ENCODE data around the gene ELL2. TPM values are rescaled to one million over a fixed set of nuclear protein-coding genes. Genes with fewer than 3 reads are reported as not detected.

The ELL2 gene
- total and polyA plus RNA-seq, 2 donors (not counting 1 experiment from before 2014, with no cell fraction given) = 68.5 to 121 TPM

DNA sequence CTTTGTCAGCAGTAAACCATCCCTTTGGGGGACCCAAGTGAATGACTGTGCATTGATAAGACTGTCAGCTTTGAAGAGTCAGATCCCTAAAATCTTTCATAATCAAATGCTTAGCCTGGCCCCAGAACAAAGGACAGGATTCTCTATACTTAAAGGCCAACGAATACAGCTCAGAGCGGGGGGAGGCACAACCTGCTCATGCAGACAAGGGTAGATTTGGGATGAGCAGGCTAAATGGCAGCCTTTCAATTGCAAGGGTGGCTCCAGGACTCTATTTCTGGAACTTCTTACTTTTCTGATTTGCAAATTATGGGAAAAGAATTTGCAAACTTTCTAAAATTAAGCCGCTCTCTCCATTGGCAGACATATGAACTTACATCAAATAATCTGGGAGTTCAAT is 66.4 kb downstream of the ELL2 start:
- no peak overlapping the region for H3K4me2 ChIP-seq (ENCODE audit: extremely low read depth, insufficient read depth, low read length)
- no peak overlapping the region for H3K27ac ChIP-seq (ENCODE audit: insufficient read depth, low read length)
- H3K4me1 ChIP-seq (ENCODE audit: control insufficient read depth, extremely low read depth, insufficient read depth, low read length) = no peaks in the 10 kb centered on the region
- no peaks in the 10 kb centered on the region for H3K9me3 ChIP-seq (ENCODE audit: control insufficient read depth, insufficient read depth, low read depth, low read length)
- H3K27me3 ChIP-seq (ENCODE audit: control insufficient read depth, insufficient read depth, low read length) = no peaks in the 10 kb centered on the region
- DNase-seq (ENCODE audit: low read depth in 2 of 2) = no peak
- H3K4me3 ChIP-seq (replicated peaks in 1 of 4; ENCODE audit: control extremely low read depth in 1 of 4, insufficient read depth in 1 of 4, low read depth in 3 of 4, low read length in 4 of 4) = no peak overlapping the region
- TF ChIP-seq EZH2 (IDR thresholded peaks at IDR 0.05; ENCODE audit: low read length, missing control alignments) = no peak
- TF ChIP-seq, protein P1, sequence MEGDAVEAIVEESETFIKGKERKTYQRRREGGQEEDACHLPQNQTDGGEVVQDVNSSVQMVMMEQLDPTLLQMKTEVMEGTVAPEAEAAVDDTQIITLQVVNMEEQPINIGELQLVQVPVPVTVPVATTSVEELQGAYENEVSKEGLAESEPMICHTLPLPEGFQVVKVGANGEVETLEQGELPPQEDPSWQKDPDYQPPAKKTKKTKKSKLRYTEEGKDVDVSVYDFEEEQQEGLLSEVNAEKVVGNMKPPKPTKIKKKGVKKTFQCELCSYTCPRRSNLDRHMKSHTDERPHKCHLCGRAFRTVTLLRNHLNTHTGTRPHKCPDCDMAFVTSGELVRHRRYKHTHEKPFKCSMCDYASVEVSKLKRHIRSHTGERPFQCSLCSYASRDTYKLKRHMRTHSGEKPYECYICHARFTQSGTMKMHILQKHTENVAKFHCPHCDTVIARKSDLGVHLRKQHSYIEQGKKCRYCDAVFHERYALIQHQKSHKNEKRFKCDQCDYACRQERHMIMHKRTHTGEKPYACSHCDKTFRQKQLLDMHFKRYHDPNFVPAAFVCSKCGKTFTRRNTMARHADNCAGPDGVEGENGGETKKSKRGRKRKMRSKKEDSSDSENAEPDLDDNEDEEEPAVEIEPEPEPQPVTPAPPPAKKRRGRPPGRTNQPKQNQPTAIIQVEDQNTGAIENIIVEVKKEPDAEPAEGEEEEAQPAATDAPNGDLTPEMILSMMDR (conservative IDR thresholded peaks at IDR 0.05 in 1 of 2, IDR thresholded peaks at IDR 0.05 in 1 of 2; ENCODE audit: low read depth in 1 of 2, low read length in 2 of 2) = no peak
- peaks cover 23% of the 10 kb centered on the region for H3K36me3 ChIP-seq (ENCODE audit: control insufficient read depth, insufficient read depth, low read length)
- H4K20me1 ChIP-seq (ENCODE audit: control insufficient read depth, extremely low read depth, insufficient read depth, low read length) = no peaks in the 10 kb centered on the region
- no peak overlapping the region for H3K9ac ChIP-seq (ENCODE audit: insufficient read depth, low read length)
- no peaks in the 10 kb centered on the region for H3K79me2 ChIP-seq (ENCODE audit: control insufficient read depth, insufficient read depth, low read length)
- H2AFZ ChIP-seq (ENCODE audit: low read length) = no peak overlapping the region

DNA sequence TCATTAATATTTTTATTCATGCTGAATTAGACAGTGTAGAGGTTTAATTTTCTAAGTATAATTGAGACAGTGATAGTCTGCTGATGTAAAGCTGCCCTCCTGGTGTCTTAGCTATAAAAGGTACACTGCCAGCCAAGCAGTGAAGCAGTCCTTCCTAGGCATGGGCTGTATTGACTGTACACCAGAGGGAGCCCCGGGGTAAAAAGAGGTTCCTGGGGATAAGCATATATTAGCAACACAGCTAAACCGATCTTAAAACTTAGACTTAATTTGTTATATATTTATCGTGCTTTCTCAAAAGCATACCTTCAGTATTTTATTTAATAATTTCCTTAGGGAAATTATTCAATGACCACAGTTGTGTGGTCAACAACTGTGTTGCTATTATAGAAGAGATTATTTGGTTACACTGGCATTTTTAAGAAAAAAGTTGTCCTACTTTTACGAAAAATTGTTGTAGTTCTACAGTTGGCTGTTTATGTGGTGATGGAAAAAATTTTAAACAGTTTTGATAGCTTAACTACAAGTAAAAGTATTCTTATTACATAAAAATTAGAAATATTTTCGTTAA is 68.8 kb downstream of the ELL2 start:
- Histone ChIP-seq H3K9ac (ENCODE audit: insufficient read depth, low read length) (no peak overlapping the region), H3K36me3 (ENCODE audit: control insufficient read depth, insufficient read depth, low read length) (peaks cover 23% of the 10 kb centered on the region), H3K27ac (ENCODE audit: insufficient read depth, low read length) (no peak overlapping the region), H3K4me3 (replicated peaks in 1 of 4; ENCODE audit: control extremely low read depth in 1 of 4, insufficient read depth in 1 of 4, low read depth in 3 of 4, low read length in 4 of 4) (no peak overlapping the region), H4K20me1 (ENCODE audit: control insufficient read depth, extremely low read depth, insufficient read depth, low read length) (no peaks in the 10 kb centered on the region), H3K4me1 (ENCODE audit: control insufficient read depth, extremely low read depth, insufficient read depth, low read length) (no peaks in the 10 kb centered on the region), H3K9me3 (ENCODE audit: control insufficient read depth, insufficient read depth, low read depth, low read length) (no peaks in the 10 kb centered on the region), H3K27me3 (ENCODE audit: control insufficient read depth, insufficient read depth, low read length) (no peaks in the 10 kb centered on the region), H3K4me2 (ENCODE audit: extremely low read depth, insufficient read depth, low read length) (no peak overlapping the region), H2AFZ (ENCODE audit: low read length) (no peak overlapping the region), H3K79me2 (ENCODE audit: control insufficient read depth, insufficient read depth, low read length) (no peaks in the 10 kb centered on the region)
- TF ChIP-seq, protein P1 (conservative IDR thresholded peaks at IDR 0.05 in 1 of 2, IDR thresholded peaks at IDR 0.05 in 1 of 2; ENCODE audit: low read depth in 1 of 2, low read length in 2 of 2) = peak; percentile 38 to 56
- TF ChIP-seq EZH2 (IDR thresholded peaks at IDR 0.05; ENCODE audit: low read length, missing control alignments) = no peak
- peak; percentile 34 to 68 for DNase-seq (ENCODE audit: low read depth in 2 of 2)

DNA sequence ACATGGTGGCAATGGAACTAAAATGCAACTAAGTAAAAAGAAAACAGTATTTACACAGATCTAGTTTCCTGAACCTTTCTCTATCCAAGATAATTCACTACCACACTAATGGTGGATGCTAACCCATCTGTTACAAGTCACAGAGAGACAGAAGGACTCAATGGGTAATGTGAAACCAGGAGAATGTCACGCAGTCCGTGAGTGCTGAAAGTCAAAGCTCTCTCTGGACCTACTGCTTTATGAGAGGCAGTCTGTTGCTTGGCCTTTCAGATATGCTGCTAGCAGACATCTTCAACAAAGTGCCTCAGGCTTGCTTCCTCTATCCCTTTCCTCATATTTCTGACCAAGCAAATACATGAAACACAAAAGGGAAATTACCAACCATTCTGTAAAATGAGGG is 70.2 kb downstream of the ELL2 start:
- H3K4me1 ChIP-seq (ENCODE audit: control insufficient read depth, extremely low read depth, insufficient read depth, low read length) = no peaks in the 10 kb centered on the region
- no peak overlapping the region for H3K9ac ChIP-seq (ENCODE audit: insufficient read depth, low read length)
- no peak for DNase-seq (ENCODE audit: low read depth in 2 of 2)
- H2AFZ ChIP-seq (ENCODE audit: low read length) = no peak overlapping the region
- no peak overlapping the region for H3K27ac ChIP-seq (ENCODE audit: insufficient read depth, low read length)
- H3K79me2 ChIP-seq (ENCODE audit: control insufficient read depth, insufficient read depth, low read length) = no peaks in the 10 kb centered on the region
- no peak overlapping the region for H3K4me3 ChIP-seq (replicated peaks in 1 of 4; ENCODE audit: control extremely low read depth in 1 of 4, insufficient read depth in 1 of 4, low read depth in 3 of 4, low read length in 4 of 4)
- TF ChIP-seq, protein P1 (conservative IDR thresholded peaks at IDR 0.05 in 1 of 2, IDR thresholded peaks at IDR 0.05 in 1 of 2; ENCODE audit: low read depth in 1 of 2, low read length in 2 of 2) = no peak
- no peak for TF ChIP-seq EZH2 (IDR thresholded peaks at IDR 0.05; ENCODE audit: low read length, missing control alignments)
- no peaks in the 10 kb centered on the region for H3K9me3 ChIP-seq (ENCODE audit: control insufficient read depth, insufficient read depth, low read depth, low read length)
- H3K4me2 ChIP-seq (ENCODE audit: extremely low read depth, insufficient read depth, low read length) = no peak overlapping the region
- H3K27me3 ChIP-seq (ENCODE audit: control insufficient read depth, insufficient read depth, low read length) = no peaks in the 10 kb centered on the region
- no peaks in the 10 kb centered on the region for H4K20me1 ChIP-seq (ENCODE audit: control insufficient read depth, extremely low read depth, insufficient read depth, low read length)
- H3K36me3 ChIP-seq (ENCODE audit: control insufficient read depth, insufficient read depth, low read length) = peaks cover 21% of the 10 kb centered on the region

Data from fibroblast of lung (primary cell).